OCI-LY1 (cell line): ENCODE results near the gene GTF2B.
"Not testable (repeated sequence)": the region's sequence is repeated elsewhere in the genome, so short reads cannot be mapped to it uniquely, and the experiment has no call there.

Experiments used
- H2AFZ ChIP-seq: fragments of 200-600 bp; sonication (generic), shearing (Covaris generic); 2 replicates; pipeline ENCODE4 v1.6.0; 2014; ENCODE audit warnings: antibody characterized with exemption, mild to moderate bottlenecking, low read length
- H3F3A ChIP-seq: fragments of 200-600 bp; sonication (generic), shearing (Covaris generic); 2 replicates; pipeline ENCODE4 v1.6.0; 2014; ENCODE audit warnings: mild to moderate bottlenecking, antibody characterized with exemption, low read length, moderate library complexity; ENCODE audit not compliant: insufficient read depth
- H3K27ac ChIP-seq: fragments of 200-600 bp; sonication (generic); 2 replicates; pipeline ENCODE4 v1.5.1; 2014; ENCODE audit warnings: low read length, mixed run types, mild to moderate bottlenecking, low read depth; ENCODE audit not compliant: poor library complexity, severe bottlenecking
- H3K27me3 ChIP-seq: fragments of 200-600 bp; sonication (generic); 2 replicates; pipeline ENCODE4 v1.6.0; 2014; ENCODE audit warnings: antibody characterized with exemption, mild to moderate bottlenecking, low read length, moderate library complexity; ENCODE audit not compliant: insufficient read depth
- H3K36me3 ChIP-seq: fragments of 200-600 bp; sonication (generic); 2 replicates; pipeline ENCODE4 v1.6.1; 2014; ENCODE audit warnings: mild to moderate bottlenecking, antibody characterized with exemption, low read length, moderate library complexity, mixed read lengths; ENCODE audit not compliant: insufficient read depth
- H3K4me1 ChIP-seq: fragments of 200-600 bp; sonication (generic); 2 replicates; pipeline ENCODE4 v1.5.1; 2014; ENCODE audit warnings: mild to moderate bottlenecking, low read length, moderate library complexity; ENCODE audit not compliant: insufficient read depth, severe bottlenecking
- H3K4me2 ChIP-seq: fragments of 200-600 bp; sonication (generic), shearing (Covaris generic); 2 replicates; pipeline ENCODE4 v1.6.1; 2014; ENCODE audit warnings: low read length
- H3K4me3 ChIP-seq: fragments of 200-600 bp; sonication (generic); 2 replicates; pipeline ENCODE4 v1.5.1; 2014; ENCODE audit warnings: low read length, low read depth, mild to moderate bottlenecking, mixed read lengths; ENCODE audit not compliant: poor library complexity, severe bottlenecking
- H3K79me2 ChIP-seq: fragments of 200-600 bp; shearing (Covaris generic); 2 replicates; pipeline ENCODE4 v1.6.1; 2016; ENCODE audit warnings: mixed run types, low read length, mixed read lengths; ENCODE audit not compliant: insufficient read depth
- H3K9ac ChIP-seq: fragments of 200-600 bp; sonication (generic), shearing (Covaris generic); 2 replicates; pipeline ENCODE4 v1.6.1; 2014; ENCODE audit warnings: mild to moderate bottlenecking, low read length, mixed read lengths
- H3K9me2 ChIP-seq: fragments of 200-600 bp; sonication (generic), shearing (Covaris generic); 2 replicates; pipeline ENCODE4 v1.6.1; 2014; ENCODE audit warnings: low read depth, mild to moderate bottlenecking, low read length, mixed read lengths
- H3K9me3 ChIP-seq: fragments of 200-600 bp; shearing (Covaris generic); 2 replicates; pipeline ENCODE4 v1.6.1; 2014; ENCODE audit warnings: low read length, mixed read lengths
- H4K20me1 ChIP-seq: fragments of 200-600 bp; sonication (generic), shearing (Covaris generic); 2 replicates; pipeline ENCODE4 v1.6.0; 2016; ENCODE audit warnings: mild to moderate bottlenecking, low read length; ENCODE audit not compliant: insufficient read depth
- EZH2 ChIP-seq: fragments of 200-600 bp; sonication (generic), shearing (Covaris generic); IDR thresholded peaks from 2 replicates; pipeline ENCODE4 v1.8.0; 2017; ENCODE audit warnings: borderline replicate concordance, mixed run types, mild to moderate bottlenecking, antibody characterized with exemption, low read length, moderate library complexity, mixed read lengths
- TF ChIP-seq, protein P1 (sequence below): fragments of 200-600 bp; sonication (generic), shearing (Covaris generic); IDR thresholded peaks from 2 replicates; pipeline ENCODE4 v1.5.1; 2017; ENCODE audit warnings: mild to moderate bottlenecking, antibody characterized with exemption, low read length, moderate library complexity, mixed read lengths

Gene GTF2B

GRCh38 chr1:88936223-88936523 lies 44.8 kb upstream of the GTF2B start:
- Histone ChIP-seq H3K9me3 (no peaks in the 10 kb centered on the region), H3K27ac (no peak overlapping the region), H3K4me1 (no peaks in the 10 kb centered on the region), H2AFZ (no peak overlapping the region), H3K4me3 (no peak overlapping the region), H4K20me1 (no peaks in the 10 kb centered on the region), H3K9me2 (no peaks in the 10 kb centered on the region), H3K36me3 (peaks cover 31% of the 10 kb centered on the region), H3K4me2 (no peak overlapping the region), H3K79me2 (no peaks in the 10 kb centered on the region), H3K9ac (no peak overlapping the region), H3K27me3 (no peaks in the 10 kb centered on the region), H3F3A (no peaks in the 10 kb centered on the region)
- TF ChIP-seq, protein P1, sequence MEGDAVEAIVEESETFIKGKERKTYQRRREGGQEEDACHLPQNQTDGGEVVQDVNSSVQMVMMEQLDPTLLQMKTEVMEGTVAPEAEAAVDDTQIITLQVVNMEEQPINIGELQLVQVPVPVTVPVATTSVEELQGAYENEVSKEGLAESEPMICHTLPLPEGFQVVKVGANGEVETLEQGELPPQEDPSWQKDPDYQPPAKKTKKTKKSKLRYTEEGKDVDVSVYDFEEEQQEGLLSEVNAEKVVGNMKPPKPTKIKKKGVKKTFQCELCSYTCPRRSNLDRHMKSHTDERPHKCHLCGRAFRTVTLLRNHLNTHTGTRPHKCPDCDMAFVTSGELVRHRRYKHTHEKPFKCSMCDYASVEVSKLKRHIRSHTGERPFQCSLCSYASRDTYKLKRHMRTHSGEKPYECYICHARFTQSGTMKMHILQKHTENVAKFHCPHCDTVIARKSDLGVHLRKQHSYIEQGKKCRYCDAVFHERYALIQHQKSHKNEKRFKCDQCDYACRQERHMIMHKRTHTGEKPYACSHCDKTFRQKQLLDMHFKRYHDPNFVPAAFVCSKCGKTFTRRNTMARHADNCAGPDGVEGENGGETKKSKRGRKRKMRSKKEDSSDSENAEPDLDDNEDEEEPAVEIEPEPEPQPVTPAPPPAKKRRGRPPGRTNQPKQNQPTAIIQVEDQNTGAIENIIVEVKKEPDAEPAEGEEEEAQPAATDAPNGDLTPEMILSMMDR = no peak
- no peak for TF ChIP-seq EZH2

- H3K27me3 ChIP-seq = no peaks in the 10 kb centered on the region
- TF ChIP-seq EZH2 = no peak
- TF ChIP-seq, protein P1 = peak; percentile 79
- H3F3A ChIP-seq = no peaks in the 10 kb centered on the region
- no peak overlapping the region for H3K4me2 ChIP-seq
- H3K9ac ChIP-seq = no peak overlapping the region
- H2AFZ ChIP-seq = no peak overlapping the region
- no peaks in the 10 kb centered on the region for H4K20me1 ChIP-seq
- no peak overlapping the region for H3K4me3 ChIP-seq
- no peak overlapping the region for H3K27ac ChIP-seq
- H3K36me3 ChIP-seq = peaks cover 26% of the 10 kb centered on the region
- no peaks in the 10 kb centered on the region for H3K9me3 ChIP-seq
- H3K9me2 ChIP-seq = no peaks in the 10 kb centered on the region
- H3K4me1 ChIP-seq = no peaks in the 10 kb centered on the region
- H3K79me2 ChIP-seq = no peaks in the 10 kb centered on the region
Measured at GRCh38 chr1:88935522-88936222, 44.3 kb upstream of the GTF2B start.

DNA sequence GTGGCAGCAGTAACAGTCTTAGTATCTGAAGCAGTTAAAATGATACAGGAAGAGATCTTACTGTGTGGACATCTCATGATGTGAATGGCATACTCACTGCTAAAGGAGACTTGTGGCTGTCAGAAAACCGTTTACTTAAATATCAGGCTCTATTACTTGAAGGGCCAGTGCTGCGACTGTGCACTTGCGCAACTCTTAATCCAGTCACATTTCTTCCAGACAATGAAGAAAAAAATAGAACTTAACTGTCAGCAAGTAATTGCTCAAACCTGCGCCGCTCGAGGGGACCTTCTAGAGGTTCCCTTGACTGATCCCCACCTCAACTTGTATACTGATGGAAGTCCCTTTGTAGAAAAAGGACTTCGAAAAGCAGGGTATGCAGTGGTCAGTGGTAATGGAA lies 38.8 kb upstream of the GTF2B start:
- H3K9ac ChIP-seq, H3K36me3 ChIP-seq, H3K4me3 ChIP-seq, H3F3A ChIP-seq, H3K27me3 ChIP-seq, H4K20me1 ChIP-seq, H3K4me2 ChIP-seq, H3K4me1 ChIP-seq, H2AFZ ChIP-seq, H3K9me3 ChIP-seq, H3K79me2 ChIP-seq, H3K27ac ChIP-seq, H3K9me2 ChIP-seq: not testable (repeated sequence)

DNA sequence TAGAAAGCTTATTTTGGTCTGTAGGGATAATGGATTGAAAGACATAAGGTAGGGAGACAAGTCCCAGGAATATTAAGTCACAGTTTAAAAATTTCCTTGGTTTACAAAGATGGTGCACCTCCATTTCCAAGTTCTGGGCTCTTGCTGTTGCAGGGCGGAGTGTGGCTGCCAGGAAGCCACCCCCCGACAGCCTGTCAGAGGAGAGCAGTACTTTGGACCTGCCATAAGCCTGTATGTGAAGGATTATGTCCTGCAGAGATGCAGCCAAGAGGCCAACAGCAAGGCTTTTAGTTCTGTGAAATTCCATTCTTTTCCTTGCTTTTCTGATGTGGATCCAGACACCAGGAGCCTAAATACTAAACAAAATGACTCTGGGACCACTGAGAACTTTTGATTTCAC lies 31.9 kb upstream of the GTF2B start:
- Histone ChIP-seq H3K4me1 (no peaks in the 10 kb centered on the region), H3K9me3 (peaks cover 2% of the 10 kb centered on the region; the same call in 1 of the 2 replicates), H3K27me3 (no peaks in the 10 kb centered on the region), H3K27ac (no peak overlapping the region), H4K20me1 (no peaks in the 10 kb centered on the region), H3K9me2 (no peaks in the 10 kb centered on the region), H3K9ac (no peak overlapping the region), H2AFZ (no peak overlapping the region), H3K4me2 (no peak overlapping the region), H3K4me3 (no peak overlapping the region), H3K36me3 (peaks cover 16% of the 10 kb centered on the region; the same call in 1 of the 2 replicates), H3K79me2 (no peaks in the 10 kb centered on the region), H3F3A (no peaks in the 10 kb centered on the region)
- TF ChIP-seq, protein P1 = no peak
- no peak for TF ChIP-seq EZH2
